ENCODE results near the gene IL18. TPM values are rescaled to one million over a fixed set of nuclear protein-coding genes. Genes with fewer than 3 reads are reported as not detected.

The IL18 gene
- total RNA-seq, 4 donors from 2014 or later: 9.2 to 81.6 (median 27.6) TPM

- no peak for TF ChIP-seq CTCF (IDR thresholded peaks at IDR 0.05; ENCODE audit: low read depth)
These were observed 32.7 kb upstream of the IL18 start for GRCh38 chr11:112196519-112197087.

- no peak for TF ChIP-seq CTCF (IDR thresholded peaks at IDR 0.05; ENCODE audit: low read depth)
These were observed 32.1 kb upstream of the IL18 start for GRCh38 chr11:112195951-112196351.

DNA sequence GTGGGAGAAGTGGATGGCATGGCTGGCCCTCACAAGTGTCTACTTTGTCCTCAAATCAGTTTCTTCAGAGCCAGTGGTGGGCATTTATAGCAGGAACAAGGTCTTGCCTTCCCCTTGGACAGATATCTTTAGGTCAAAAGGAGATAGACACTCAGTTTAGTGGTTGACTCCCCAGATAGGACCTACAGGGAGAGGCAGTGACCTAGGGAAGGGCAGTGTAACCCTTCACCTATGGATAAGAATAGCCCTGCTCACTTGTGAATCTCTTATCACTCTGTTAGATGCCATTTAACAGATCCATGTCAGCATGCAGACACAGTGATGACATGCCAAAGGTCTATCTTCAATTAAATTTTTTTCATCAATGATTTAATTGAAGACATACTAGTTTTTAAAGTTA, 22.4 kb upstream of the IL18 start:
- no peak for TF ChIP-seq CTCF (IDR thresholded peaks at IDR 0.05; ENCODE audit: low read depth)

DNA sequence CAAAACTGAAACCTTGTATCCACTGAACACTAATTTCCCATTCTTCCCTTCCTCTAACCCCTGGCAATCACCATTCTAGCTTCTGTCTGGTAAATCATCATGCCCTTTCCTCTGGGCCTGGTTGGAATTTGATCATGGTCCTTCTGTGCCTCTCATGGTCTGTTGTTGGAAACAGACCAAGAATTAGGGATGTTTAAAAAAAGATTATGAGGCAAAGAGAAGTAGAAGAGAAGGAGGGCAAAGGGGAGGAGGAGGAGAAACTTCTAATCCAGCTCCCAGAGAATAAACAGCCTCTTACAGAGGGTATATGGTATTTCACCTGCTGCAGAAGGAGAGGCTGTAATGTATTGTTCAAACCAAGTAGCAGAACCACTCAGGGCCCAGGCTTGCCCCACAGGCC, 22.0 kb upstream of the IL18 start:
- no peak for TF ChIP-seq CTCF (IDR thresholded peaks at IDR 0.05; ENCODE audit: low read depth)

GRCh38 chr11:112182867-112183266, 19.0 kb upstream of the IL18 start:
- TF ChIP-seq CTCF (IDR thresholded peaks at IDR 0.05; ENCODE audit: low read depth): no peak

- TF ChIP-seq CTCF (IDR thresholded peaks at IDR 0.05; ENCODE audit: low read depth): no peak
These were observed 15.7 kb upstream of the IL18 start for GRCh38 chr11:112179601-112180000.

DNA sequence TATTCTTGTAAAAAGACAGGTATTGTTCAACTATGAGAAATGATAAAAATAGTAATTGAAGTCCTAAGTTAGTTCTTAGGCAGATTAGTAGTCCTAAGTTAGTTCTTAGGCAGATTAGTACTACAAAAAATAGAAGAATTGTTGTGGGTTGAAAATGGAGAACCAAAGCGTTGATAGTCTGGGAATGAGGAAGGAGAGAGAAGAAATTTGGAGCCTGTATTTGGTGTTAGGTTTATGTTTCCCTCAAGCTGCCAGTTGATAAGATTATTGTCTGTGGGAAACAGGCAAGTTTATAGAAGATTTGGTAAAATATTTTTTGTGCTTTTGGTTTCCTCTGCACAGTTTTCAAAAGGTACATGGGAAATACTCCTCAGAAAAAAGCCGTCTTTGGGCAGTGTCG, 15.0 kb upstream of the IL18 start:
- TF ChIP-seq CTCF (IDR thresholded peaks at IDR 0.05; ENCODE audit: low read depth): no peak

All from subcutaneous adipose tissue (tissue), 4 donors.